GOT3 (cell line): ENCODE measurements around the gene UPK3A.
A peak's percentile ranks its signal among the peaks of the same experiment; 100 is the strongest.
"Not testable (repeated sequence)": the region's sequence is repeated elsewhere in the genome, so short reads cannot be mapped to it uniquely, and the experiment has no call there.

Source experiments
- DNase-seq: peaks from one replicate; lab custom pipeline; 2025; ENCODE audit warnings: mixed read lengths; lab: John Stamatoyannopoulos, UW

UPK3A gene

DNA sequence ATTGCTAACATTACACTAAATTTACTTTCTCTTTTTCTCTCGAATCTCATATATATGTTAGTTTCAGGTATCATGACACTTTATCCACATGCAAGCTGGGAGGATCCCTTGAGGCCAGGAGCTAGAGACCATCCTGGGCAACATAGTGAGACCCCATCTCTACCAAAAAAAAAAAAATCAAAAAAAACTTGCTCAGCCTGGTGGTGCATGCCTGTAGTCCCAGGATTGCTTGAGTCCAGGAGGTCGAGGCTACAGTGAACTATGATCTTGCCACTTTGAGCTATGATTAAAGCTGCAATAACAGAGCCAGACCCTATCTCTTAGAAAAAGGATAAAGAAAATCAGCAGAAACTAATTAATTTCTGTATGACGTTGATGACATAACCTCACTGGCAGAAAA, 3.7 kb upstream of the UPK3A start:
- DNase-seq: no peak

DNA sequence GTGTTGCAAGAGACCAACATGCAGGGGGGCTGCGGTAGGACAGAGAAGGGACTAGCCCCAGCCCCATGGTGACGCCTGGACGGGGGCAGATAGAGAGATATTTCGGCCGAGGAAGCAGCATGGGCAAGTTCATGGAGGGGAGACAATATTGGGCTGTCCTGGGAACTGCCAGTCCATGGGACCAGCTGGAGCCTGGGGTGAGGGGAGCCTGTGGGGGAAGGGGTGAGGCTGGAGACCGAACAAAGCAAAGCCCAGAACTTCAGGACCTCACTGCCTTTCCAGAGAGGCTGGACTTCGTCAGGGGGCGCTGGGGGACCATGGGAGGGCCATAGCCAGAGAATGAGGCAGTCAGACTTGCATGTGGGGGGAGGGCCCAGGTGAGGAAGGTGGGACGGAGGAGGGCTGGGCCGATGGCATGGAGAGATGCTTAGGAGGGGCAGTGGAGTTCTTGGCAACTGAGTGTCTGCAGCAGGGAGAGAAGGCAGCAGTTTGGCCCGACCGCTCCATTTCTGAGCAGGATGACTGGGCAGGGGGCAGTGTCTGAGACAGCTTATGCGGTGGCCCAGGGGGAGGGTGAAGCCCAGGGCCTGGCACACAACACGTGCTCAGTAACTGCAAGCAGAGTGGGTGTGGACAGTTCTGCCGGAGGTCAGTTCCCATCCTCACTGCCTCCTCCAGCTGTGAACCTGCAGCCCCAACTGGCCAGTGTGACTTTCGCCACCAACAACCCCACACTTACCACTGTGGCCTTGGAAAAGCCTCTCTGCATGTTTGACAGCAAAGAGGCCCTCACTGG, 712 bp downstream of the UPK3A start:
- no peak for DNase-seq

GRCh38 chr22:45286854-45287551, 2.3 kb downstream of the UPK3A start:
- DNase-seq: no peak

- peak; percentile 47 for DNase-seq
Observed at GRCh38 chr22:45290410-45290936, 5.7 kb downstream of the UPK3A start.

- no peak for DNase-seq
Observed at GRCh38 chr22:45291061-45291930, 6.5 kb downstream of the UPK3A start.

GRCh38 chr22:45291931-45292290, 7.2 kb downstream of the UPK3A start:
- no peak for DNase-seq

DNA sequence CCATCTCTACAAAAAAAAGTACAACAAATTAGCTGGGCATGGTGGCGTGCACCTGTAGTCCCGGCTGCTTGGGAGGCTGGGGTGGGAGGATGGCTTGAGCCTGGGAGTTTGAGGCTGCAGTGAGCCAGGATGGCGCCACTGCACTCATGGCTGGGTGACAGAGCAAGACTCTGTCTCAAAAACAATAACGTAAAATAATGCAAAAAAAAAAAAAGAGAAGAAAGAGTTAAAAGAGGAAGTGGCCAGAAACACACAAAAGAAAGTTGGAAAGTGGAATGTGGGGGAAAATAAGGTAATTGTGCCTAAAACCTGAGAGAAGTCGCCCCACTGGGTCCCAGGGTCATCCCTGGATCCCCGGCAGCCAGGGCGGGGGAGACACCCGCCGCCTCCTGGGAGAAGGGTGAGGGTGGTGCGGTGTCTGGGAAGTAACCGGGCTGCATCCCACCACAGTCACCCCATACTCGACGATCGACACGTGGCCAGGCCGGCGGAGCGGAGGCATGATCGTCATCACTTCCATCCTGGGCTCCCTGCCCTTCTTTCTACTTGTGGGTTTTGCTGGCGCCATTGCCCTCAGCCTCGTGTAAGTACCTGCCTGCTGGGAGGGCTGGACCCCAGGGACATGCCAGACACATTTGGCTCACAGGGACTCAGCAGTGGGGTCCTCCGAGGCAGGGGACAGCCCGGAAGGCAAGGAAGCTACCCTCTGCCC, 8.1 kb downstream of the UPK3A start:
- DNase-seq: no peak

DNA sequence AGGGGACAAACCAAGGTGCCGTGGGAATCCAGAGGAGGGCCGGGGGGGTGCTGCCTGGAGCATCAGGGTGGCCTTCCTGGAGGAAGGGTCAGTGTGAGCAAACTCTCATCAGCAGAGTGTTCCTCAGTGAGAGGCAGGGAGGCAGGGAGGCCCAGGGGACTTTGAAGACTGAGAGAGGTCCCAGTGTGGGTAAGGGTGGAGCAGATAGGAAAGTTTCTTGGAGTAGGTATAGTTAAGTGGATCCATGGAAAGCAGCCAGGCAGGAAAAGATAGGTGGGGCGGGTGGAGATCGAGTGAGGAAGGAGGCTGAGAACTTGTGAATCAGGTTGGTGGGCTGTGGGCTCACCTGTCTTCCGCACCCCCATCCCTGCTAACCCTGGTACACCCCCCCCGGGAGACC, 9.3 kb downstream of the UPK3A start:
- no peak for DNase-seq

DNA sequence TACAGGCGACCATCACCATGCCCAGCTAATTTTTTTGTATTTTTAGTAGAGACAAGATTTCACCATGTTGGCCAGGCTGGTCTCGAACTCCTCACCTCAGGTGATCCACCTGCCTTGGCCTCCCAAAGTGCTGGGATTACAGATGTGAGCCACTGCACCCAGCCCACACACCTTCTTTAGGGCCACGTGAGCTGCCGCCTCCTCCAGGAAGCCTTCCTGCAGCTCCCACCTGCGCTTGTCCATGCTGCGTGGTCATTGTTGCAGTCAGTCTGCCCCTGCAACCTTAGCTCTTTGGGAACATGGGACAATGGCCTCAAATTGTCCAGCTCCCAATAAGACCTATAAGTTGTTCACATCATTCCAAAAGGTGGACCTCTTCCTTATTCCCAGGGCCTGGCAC, 10.3 kb downstream of the UPK3A start:
- DNase-seq: not testable (repeated sequence)

DNA sequence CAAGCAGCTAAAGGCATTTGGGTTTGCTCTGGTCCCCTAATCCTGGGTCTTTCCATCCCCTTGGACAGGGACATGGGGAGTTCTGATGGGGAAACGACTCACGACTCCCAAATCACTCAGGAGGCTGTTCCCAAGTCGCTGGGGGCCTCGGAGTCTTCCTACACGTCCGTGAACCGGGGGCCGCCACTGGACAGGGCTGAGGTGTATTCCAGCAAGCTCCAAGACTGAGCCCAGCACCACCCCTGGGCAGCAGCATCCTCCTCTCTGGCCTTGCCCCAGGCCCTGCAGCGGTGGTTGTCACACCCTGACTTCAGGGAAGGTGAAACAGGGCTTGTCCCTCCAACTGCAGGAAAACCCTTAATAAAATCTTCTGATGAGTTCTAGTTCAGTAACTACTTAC, 10.7 kb downstream of the UPK3A start:
- no peak for DNase-seq

DNA sequence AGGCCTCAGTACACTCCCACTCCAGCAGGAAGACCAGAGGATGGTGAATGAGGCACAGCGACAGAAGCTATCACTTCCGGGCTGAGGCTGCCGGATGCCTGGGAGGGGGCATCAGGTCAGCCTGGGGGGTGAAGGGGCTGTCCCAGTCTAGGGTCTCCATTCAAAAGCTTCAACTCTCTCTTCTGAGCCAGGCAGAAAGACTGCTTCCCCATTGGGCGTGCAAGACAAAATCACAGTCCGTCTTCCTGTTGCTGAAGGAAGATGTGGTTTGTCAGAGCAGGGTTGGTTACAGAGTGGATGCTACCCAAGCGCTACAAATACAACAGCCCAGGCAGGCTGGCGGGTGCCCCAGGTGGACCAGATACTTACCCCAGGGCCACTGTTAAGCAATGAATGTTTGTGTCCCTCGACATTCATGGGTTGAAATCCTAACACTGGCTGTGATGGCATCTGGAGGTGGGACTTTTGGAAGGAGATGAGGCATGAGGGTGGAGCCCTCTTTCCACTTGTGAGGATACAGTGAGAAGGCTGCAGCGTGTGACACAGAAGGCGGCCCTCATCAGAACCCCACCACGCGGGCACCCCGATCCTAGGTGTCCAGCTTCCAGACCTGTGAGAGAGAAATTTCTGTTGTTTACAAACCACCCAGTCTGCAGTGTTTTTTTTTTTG, 12.0 kb downstream of the UPK3A start:
- no peak for DNase-seq

DNA sequence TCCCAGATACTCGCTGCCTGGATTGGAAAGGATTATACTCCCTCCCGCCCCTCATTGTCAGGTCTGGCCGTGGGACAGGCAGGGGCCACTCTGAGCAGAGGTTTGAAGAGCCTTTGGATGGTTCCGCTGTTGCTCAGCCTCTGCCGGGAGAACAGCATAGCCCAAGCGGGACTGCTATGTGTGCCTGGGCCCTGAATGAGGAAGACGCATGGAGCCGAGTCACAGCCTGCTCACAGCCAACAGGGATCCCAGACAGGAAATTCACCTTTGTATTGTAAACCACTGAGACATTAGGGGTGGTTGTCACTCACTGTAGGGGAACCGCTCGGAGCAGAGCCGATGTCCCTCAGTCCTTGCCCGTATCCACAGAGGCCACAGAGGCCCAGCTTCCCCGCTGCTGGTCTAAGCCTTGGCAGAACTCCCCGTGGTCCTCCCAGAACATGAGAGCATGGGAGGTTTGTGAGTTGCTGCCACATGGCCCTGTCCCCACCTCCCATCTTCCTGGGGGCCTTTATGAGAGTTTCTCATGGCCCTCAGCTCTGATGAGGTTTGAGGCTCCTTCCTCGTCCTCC, 14.3 kb downstream of the UPK3A start:
- DNase-seq: no peak

DNA sequence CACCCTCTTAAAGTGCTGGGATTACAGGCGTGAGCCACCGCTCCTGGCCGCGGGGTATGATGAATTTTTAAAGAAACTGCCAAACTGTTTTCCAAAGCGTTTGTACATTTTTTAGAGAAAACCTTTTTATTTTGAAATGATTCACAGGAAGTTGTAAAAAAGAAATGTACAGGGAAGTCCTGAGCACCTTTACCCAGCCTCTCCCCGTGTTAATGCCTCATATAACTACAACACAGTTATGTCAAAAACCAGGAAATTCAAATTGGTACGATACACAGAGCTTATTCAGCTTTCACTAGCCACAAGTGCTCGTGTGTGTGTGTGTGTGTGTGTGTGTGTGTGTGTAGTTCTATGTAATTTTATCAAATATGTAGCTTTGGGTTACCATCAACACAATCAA, 18.0 kb downstream of the UPK3A start:
- no peak for DNase-seq

GRCh38 chr22:45303181-45303580, 18.4 kb downstream of the UPK3A start:
- no peak for DNase-seq

DNA sequence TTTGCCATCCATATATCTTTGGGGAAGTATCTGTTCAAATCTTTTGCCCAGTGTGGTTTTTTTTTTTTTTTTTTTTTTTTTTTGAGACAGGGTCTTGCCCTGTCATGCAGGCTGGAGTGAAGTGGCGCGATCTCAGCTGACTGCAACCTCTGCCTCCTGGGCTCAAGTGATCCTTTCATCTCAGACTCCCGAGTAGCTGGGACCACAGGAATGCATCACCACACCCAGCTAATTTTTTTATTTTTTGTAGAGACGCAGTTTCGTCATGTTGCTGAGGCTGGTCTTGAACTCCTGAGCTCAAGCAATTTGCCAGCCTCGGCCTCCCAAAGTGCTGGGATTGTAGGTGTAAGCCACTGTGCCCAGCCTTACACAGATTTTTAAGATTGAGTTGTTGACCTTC, 20.2 kb downstream of the UPK3A start:
- DNase-seq: no peak

DNA sequence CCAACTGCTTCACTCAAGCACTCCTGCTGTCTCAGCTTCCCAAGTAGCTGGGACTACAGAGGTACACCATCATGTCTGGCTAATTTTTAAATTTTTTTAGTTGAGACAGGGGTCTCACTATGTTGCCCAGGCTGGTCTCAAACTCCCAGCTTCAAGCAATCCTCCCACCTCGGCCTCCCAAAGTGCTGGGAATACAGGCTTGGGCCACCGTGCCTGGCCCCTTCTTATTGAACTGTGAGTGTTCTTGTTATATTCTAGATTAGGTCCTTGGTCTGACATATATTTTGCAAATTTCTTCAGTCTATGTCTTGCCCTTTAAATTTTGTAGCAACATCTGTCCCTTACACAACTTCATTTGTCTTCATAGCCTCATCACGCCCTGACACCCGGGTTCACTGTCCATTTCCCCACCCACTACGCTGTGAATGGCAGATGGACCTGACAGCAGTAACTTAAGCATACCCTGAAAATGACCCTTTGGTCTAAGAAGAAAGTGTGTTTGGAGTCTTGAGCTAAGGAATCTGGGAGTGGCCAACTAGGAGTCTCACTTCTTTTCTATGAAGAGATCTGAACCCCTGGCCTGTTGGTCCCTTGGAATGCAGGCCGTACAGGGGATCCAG, 20.8 kb downstream of the UPK3A start:
- no peak for DNase-seq

DNA sequence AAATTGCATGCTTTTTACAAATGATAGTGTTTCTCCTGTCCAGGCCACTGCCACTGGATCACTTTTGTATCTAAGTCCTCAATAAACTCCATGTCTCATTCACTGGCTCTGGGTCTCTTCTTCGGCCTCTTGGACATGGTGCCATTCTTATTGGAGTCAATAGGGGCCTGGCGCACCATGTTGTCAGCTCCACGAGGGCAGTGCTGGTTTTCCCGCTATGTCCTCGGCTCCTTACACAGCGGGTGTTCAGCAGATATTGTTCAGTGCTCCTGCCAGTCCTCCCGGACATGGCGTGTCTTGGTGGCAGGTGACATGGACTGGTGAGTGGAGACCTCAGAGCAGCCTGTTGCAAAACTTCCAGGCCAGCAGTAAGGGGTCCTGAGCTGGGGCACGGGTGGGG, 21.4 kb downstream of the UPK3A start:
- no peak for DNase-seq

DNA sequence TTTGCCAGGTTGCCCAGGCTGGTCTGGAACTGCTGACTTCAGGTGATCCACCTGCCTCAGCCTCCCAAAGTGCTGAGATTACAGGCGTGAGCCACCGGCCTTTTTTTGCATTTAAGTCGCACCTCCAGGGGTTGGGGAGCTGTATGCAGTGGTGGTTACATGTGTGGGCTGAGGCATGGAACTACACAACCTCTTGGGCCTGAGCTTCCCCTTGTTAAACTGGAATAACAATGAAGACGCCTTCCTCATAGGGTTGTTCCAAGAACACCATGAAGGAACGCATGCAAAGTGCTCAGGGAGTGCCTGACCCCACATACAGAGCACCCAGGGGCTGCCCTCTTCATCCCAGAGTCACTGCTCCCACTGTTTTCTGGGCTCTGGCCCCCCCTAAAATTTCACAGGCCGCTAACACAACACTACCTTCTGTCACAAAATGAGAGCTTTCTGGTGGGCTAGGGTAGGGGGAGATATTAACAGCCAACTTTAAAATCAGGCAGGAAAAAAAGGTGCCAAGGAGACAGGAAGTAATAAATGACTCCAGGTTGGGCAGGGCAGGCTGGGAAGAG, 23.7 kb downstream of the UPK3A start:
- DNase-seq: no peak

DNA sequence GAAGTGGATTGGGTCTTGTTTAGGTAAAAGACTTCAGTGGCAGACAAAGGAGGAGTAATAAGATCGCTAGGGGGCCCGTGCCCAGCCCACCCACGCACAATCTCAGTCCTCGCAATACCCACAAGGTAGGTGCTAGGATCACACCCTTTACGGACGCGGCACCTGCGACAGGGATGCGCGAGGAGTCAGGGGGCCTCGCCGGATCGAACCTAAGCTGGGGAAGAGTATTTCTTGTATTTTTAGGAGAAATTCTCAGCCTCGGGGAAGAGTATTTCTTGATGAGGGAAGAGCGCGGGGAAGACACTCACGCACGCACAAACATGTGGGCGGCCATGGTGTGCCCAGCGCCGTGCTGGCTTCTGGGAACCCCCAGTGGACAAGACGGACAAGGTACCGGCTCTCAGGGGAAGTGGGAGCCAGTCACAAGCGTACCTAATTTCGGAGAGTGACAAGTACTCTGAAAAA, 24.2 kb downstream of the UPK3A start:
- no peak for DNase-seq
